Measurements from ENCODE around the gene FGFR1OP2.

FGFR1OP2 gene

GRCh38 chr12:27012239-27012981 is 74.1 kb downstream of the FGFR1OP2 start:
- no peak for DNase-seq (ENCODE audit: extremely low read depth, low read depth)
- TF ChIP-seq CTCF (IDR thresholded peaks at IDR 0.05; ENCODE audit: low read depth, low read length), result no peak

GRCh38 chr12:27012982-27013255 is 74.6 kb downstream of the FGFR1OP2 start:
- TF ChIP-seq CTCF (IDR thresholded peaks at IDR 0.05; ENCODE audit: low read depth, low read length), result no peak
- DNase-seq (ENCODE audit: extremely low read depth, low read depth), result no peak

- DNase-seq (ENCODE audit: extremely low read depth, low read depth), result no peak
- TF ChIP-seq CTCF (IDR thresholded peaks at IDR 0.05; ENCODE audit: low read depth, low read length), result no peak
These were observed 75.4 kb downstream of the FGFR1OP2 start for GRCh38 chr12:27013611-27014084.

GRCh38 chr12:27014085-27014858 is 76.0 kb downstream of the FGFR1OP2 start, which contains the start of gene TM7SF3:
Gene TM7SF3 (minus strand): TSS chr12:27014384. CDS start chr12:27014168, 216 bp downstream.
- TF ChIP-seq CTCF (IDR thresholded peaks at IDR 0.05; ENCODE audit: low read depth, low read length), result peak; percentile 61
- peak; percentile 49 for DNase-seq (ENCODE audit: extremely low read depth, low read depth)

- TF ChIP-seq CTCF (IDR thresholded peaks at IDR 0.05; ENCODE audit: low read depth, low read length), result no peak
- DNase-seq (ENCODE audit: extremely low read depth, low read depth), result no peak
These were observed 76.8 kb downstream of the FGFR1OP2 start for GRCh38 chr12:27014859-27015729.

GRCh38 chr12:27015730-27016076 is 77.4 kb downstream of the FGFR1OP2 start:
- peak; percentile 28 for TF ChIP-seq CTCF (IDR thresholded peaks at IDR 0.05; ENCODE audit: low read depth, low read length)
- no peak for DNase-seq (ENCODE audit: extremely low read depth, low read depth)

Data from AG09319 (cell line).